ENCODE measurements around the gene KCNN3.

The KCNN3 gene

GRCh38 chr1:154861607-154862094 is 8.4 kb downstream of the KCNN3 start:
- DNase-seq (ENCODE audit: low read depth in 2 of 2): no peak

- DNase-seq (ENCODE audit: low read depth in 2 of 2): no peak
Observed at GRCh38 chr1:154860156-154860870, 9.8 kb downstream of the KCNN3 start.

GRCh38 chr1:154859786-154860155 is 10.3 kb downstream of the KCNN3 start:
- DNase-seq (ENCODE audit: low read depth in 2 of 2): no peak

DNA sequence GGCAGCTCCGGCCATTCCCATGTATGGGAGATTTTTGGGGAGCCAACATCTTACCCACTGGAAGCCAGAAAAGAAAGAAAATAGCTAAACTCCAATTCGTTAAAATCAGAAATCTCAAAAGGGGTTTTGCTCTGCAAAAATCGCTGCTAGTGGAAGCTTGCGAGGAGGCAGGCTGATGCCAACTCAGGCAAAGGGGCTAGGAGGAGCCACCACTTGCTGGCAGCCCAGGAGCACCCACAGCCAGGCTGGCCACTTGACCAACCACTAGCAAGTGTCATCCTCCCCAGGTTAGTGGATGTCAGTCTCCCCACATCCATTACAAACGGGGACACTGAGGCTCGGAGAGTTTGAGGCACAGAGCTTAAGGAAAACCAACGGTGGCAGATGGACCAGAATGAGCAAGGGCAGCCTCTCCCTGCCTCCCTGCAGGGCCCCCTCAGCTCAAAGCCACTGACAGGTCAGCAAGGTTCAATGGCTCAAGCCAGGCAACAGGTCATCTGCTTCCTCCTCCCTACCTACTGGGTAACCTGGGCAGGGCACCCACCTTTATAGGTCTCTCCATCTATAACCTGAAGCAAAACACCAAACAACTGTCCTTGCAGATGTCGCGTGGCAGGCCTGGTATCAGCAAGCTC is 10.8 kb downstream of the KCNN3 start:
- no peak for DNase-seq (ENCODE audit: low read depth in 2 of 2)

- no peak for DNase-seq (ENCODE audit: low read depth in 2 of 2)
Observed at GRCh38 chr1:154857441-154858215, 12.5 kb downstream of the KCNN3 start.

GRCh38 chr1:154857022-154857421 is 13.1 kb downstream of the KCNN3 start:
- no peak for DNase-seq (ENCODE audit: low read depth in 2 of 2)

DNA sequence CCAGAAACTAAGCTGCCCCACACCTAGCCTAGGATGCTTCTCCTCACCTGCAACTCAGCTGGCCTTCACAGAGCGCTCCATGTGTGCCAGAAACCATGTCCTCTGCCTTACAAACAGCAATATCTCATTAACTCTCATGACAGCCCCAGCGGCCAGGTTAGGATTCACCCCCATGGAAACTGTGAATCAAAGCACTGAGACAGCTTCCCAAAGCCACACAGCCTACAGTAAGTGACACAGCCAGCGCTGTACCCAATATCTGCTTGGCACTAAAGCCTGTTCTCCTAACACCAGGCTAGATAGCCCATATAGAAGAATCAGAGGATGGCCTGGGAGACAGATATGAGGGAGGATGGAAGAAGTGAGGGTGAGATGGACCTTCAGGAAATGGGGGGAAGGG is 13.5 kb downstream of the KCNN3 start:
- no peak for DNase-seq (ENCODE audit: low read depth in 2 of 2)

DNA sequence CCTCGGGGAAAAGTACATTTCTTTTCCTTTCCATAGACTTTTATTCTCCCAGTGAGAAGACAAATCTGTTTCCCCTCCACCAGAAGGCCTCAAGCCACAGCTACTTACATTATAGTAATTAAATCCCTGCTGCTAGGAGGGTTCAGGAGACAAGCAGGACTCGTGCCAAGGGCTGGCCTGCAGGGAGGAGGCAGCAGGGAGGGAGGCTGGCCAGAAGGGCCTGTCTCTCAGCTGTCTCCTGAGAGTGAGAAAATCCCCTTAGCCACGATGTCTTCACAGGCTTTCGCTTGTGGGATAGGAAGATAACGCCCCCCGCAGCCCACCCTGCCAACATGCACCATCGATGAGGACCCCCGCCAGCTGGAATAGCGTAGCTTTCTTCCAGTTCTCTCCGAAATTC is 14.0 kb downstream of the KCNN3 start:
- DNase-seq (ENCODE audit: low read depth in 2 of 2): no peak

DNA sequence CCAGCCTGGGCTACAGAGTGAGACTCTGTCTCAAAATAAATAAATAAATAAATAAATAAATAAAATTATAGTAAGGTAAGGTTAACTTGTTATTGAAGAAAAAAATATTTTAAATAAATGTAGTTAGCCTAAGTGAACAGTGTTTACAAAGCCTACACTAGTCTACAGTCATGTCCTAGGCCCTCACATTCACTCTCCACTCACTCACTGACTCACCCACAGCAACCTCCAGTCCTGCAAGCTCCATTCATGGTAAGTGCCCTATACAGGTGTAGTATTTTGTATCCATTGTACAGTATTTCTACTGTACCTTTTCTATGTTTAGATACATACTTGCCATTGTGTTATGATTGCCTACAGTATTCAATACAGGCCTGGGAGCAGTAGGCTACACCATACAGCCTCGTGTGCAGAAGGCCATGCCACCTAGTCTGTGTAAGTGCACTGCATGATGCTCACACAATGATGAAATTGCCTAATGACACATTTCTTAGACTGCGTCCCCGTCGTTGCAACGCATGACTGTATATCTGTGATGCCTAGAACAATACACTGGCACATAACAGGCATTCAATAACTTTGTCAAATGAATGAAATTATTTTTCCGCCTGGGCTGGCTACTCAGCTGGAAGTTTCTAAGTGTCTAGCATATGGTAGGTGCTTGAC is 14.8 kb downstream of the KCNN3 start:
- DNase-seq (ENCODE audit: low read depth in 2 of 2): no peak

DNA sequence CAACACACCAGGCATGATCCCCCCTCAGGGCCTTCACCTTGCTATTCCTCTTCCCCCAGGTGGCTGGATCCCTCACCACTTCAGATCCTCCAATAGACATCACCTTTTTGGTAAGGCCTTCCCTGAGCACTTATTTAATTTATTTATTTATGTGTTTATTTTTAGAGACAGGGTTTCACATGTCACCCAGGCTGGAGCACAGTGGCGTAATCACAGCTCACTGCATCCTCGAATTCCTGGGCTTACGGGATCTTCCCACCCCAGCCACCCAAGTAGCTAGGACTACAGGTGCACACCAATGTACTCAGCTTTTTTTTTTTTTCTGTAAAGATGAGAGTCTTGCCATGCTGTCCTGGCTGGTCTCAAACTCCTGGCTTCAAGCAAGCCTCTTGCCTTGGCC is 17.2 kb downstream of the KCNN3 start:
- no peak for DNase-seq (ENCODE audit: low read depth in 2 of 2)

GRCh38 chr1:154851392-154852177 is 18.5 kb downstream of the KCNN3 start:
- DNase-seq (ENCODE audit: low read depth in 2 of 2): no peak

DNA sequence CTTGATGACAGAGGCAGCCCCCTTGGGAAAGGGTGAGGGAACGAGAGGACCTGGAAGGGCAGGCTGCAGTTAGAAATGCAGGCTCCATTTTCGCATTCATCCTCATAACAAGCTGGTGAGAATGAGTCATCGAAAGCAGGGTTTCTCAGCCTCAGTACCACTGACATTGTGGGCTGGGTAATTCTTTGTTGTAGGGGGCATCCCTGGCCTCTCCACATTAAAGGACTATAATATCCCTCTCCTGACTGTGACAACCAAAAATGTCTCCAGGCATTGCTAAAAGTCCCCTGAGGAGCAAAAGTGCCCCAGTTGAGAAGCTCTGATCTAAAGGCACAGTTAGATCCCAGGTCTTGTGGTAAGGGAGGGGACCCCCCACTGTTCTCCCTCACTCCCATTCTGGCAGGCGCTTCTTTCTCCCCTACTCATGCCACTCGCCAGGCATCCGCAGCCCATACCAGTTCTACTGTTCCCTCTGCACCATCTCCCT is 20.4 kb downstream of the KCNN3 start:
- peak; percentile 16 to 35 for DNase-seq (ENCODE audit: low read depth in 2 of 2)

DNA sequence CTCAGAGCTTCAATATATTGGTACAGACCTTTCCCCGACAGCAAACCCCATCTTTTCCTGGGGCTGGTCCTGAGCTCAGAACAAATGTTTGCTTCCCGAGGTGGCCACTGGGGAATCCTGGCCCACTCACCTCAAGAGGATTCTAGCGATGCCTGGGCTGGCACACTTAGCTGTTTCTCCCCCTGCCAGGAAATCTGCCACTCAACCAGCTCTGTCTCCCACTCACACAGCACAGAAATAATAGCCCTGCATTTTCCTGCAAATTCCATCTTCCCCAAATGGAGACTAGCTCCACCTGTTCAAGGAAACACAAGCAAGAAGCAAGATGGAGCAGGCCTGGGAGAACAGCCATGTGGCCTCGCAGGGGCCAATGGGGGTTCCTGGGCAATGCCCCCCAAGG is 21.1 kb downstream of the KCNN3 start:
- DNase-seq (ENCODE audit: low read depth in 2 of 2): no peak

- DNase-seq (ENCODE audit: low read depth in 2 of 2): no peak
Observed at GRCh38 chr1:154847891-154848290, 22.2 kb downstream of the KCNN3 start.

DNA sequence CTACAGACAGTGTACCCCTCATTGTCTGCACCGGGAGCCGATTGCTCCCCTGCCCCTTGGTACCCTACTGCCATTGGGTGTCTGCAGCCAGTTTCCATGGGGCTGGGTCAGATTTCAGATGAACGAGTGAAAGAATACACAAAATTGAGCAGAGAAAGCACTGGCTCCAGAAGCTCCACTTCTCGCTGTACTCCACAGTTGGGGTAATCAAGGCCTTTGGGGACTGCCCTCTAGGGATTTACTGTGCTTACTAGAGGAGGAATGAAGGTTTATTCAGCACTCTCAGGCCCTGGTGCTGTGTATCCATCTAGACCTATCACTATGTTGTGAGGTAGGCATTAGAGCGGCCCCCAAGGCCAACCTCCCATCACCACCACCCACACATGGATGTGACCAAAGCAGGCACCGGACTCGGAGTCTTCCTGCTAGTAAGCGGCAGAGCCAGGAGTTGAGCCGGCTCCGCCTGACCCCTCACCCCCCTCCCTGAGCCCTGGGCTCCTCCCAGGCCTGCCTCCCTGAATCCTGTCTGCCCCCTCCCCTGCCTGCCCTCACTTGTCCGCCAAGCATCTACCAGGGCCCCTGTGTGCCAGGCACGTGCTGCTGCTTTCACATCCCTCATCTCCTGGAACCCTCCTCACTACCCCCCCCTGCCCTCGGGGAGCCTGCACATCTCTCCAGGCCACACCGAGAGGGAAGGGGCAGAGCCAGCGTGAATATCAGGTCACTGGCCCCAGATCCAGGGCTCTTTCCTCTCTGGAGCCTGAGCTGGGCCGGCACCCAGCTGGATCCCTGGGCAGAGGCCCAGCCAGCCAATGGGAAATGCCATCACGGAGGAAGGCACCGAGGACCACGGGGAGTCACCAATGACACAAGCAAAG is 23.3 kb downstream of the KCNN3 start:
- DNase-seq (ENCODE audit: low read depth in 2 of 2): no peak

GRCh38 chr1:154845879-154846278 is 24.2 kb downstream of the KCNN3 start:
- no peak for DNase-seq (ENCODE audit: low read depth in 2 of 2)

GRCh38 chr1:154845174-154845573 is 24.9 kb downstream of the KCNN3 start:
- no peak for DNase-seq (ENCODE audit: low read depth in 2 of 2)

DNA sequence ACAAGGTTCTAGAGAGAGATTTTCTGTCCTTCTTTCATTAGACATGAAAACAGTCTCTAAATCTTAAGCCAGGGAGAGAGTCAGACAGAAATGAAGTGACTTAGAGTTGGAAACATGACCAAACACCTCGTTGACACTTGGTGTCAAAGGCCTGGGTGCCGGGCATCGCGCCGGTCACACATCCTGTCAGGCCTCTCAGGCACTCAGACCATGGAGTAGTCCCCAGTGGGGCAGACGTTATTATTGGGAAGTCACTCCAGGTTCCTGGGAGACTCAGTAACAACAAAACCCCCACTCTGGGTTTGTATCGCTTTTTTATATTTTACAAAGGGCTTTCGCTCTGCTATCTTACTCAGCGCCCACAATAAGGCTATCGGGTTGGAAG is 25.8 kb downstream of the KCNN3 start:
- DNase-seq (ENCODE audit: low read depth in 2 of 2): no peak

DNA sequence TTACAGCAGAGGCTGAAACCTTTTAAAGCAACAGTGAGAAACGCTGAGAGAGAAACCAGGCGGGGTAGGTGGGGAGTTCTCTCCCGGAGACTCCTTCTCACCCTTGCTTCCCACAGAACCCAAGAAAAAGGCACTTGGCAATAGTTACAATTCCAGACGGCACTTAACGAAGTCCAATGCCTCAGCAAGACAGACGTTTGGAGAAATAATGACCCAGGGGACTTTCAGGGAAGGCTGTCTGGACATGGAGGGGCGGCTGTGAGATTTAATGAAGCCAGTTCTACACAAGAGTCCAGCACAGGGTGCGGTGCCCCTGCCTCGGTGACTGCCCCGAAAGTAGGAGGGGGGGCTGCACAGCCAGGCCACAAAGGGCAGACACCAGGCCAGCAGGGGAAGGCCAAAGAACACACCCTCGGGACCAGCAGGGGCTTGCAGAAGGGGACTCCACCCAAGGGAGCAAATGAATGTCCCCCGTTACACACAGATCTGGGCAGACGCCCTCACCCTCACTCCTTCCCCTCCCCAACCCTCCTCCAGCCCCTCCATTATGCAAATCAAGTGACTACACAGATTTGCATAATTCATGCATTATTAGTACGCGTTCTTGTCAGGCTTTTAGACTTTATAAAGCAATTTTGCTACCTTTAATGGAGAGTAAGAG is 26.3 kb downstream of the KCNN3 start:
- DNase-seq (ENCODE audit: low read depth in 2 of 2): no peak

GRCh38 chr1:154842635-154843034 is 27.4 kb downstream of the KCNN3 start:
- DNase-seq (ENCODE audit: low read depth in 2 of 2): no peak

All from stimulated activated CD8-positive, alpha-beta memory T cell treated with anti-CD3 and anti-CD28 coated beads, Interleukin-15, amount 100 ng/mL, for 48 hours (primary cell).